Measurements from ENCODE around the gene MSI2.

DNA sequence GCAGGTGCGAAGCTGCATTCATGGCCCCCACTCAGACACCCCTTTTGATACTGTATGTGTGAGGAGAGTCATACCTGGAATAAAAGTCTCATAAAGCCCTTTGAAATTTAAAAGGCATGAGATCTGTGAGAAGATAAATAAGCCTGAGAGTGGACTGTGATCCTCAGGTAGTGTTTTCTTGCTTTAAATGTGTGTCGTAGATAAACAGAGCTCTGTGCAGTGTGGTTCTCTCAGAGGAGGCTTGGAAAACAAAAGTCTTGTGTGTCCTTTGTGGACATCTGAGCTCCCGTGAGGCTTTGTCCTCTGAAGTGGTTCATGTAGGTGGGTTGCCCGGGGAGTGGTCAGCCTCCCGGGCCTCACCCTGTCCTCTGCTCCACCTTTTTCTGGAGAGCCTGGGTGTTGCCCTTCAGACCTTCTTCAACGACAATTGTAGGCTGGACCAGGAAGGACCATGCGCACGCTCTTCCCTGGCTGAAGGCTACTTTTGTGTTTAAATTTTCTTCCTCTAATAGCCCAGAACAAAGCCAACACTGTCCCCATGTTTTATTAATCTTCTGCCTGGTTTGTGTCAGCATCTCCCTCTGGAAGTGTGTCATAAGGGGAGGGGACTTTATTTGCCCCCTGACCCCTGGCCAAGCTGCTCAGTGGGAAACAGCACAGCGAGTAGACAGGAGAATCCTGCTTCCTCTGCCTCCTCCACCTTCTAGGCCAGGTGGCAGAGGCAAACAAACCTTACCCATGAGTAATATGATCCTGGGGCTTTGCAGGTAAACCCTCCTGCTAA, 151.2 kb downstream of the MSI2 start:
- TF ChIP-seq, protein P1, sequence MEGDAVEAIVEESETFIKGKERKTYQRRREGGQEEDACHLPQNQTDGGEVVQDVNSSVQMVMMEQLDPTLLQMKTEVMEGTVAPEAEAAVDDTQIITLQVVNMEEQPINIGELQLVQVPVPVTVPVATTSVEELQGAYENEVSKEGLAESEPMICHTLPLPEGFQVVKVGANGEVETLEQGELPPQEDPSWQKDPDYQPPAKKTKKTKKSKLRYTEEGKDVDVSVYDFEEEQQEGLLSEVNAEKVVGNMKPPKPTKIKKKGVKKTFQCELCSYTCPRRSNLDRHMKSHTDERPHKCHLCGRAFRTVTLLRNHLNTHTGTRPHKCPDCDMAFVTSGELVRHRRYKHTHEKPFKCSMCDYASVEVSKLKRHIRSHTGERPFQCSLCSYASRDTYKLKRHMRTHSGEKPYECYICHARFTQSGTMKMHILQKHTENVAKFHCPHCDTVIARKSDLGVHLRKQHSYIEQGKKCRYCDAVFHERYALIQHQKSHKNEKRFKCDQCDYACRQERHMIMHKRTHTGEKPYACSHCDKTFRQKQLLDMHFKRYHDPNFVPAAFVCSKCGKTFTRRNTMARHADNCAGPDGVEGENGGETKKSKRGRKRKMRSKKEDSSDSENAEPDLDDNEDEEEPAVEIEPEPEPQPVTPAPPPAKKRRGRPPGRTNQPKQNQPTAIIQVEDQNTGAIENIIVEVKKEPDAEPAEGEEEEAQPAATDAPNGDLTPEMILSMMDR (IDR thresholded peaks at IDR 0.05): no peak
- TF ChIP-seq POLR2AphosphoS5 (IDR thresholded peaks at IDR 0.05): no peak

Measured in suprapubic skin (tissue), 3 donors.